GM12891 (cell line): ENCODE data around the gene IRF8.

Experiments
- DNase-seq: peaks from one replicate; pipeline ENCODE4 v3.0.0; 2011; ENCODE audit warnings: low spot score; ENCODE audit not compliant: insufficient read length
- FAIRE-seq: peaks from 2 replicates; lab custom pipeline; 2011; peaks lifted over from hg19 to GRCh38; lab: Jason Lieb, UNC
- PAX5 ChIP-seq: IDR thresholded peaks from 2 replicates; pipeline ENCODE4 v1.6.1; 2011; ENCODE audit warnings: low read length, moderate library complexity, mild to moderate bottlenecking; ENCODE audit not compliant: insufficient read depth, severe bottlenecking
- POLR2A ChIP-seq: IDR thresholded peaks from 2 replicates; pipeline ENCODE4 v1.6.1; 2011; ENCODE audit warnings: low read depth, low read length, control low read depth
- POLR2AphosphoS5 ChIP-seq: IDR thresholded peaks from 2 replicates; pipeline ENCODE4 v1.6.1; 2011; ENCODE audit warnings: low read depth, low read length, control low read depth
- POU2F2 ChIP-seq: IDR thresholded peaks from 2 replicates; pipeline ENCODE4 v1.6.1; 2011; ENCODE audit warnings: low read depth, mild to moderate bottlenecking, control low read depth, low read length, moderate library complexity
- SPI1 ChIP-seq: IDR thresholded peaks from 2 replicates; pipeline ENCODE4 v1.6.1; 2011; ENCODE audit warnings: low read depth, low read length, control low read depth
- TAF1 ChIP-seq: IDR thresholded peaks from 2 replicates; pipeline ENCODE4 v1.6.1; 2011; ENCODE audit warnings: low read depth, low read length, control low read depth

IRF8 gene

GRCh38 chr16:85879975-85880831 is 18.8 kb upstream of the IRF8 start:
- peak; percentile 54 for FAIRE-seq
- peak; percentile 59 for TF ChIP-seq SPI1
- no peak for TF ChIP-seq POLR2A
- TF ChIP-seq PAX5, result no peak
- no peak for TF ChIP-seq TAF1
- no peak for TF ChIP-seq POLR2AphosphoS5
- no peak; the same call in 1 of the 2 replicates for TF ChIP-seq POU2F2
- DNase-seq, result no peak

DNA sequence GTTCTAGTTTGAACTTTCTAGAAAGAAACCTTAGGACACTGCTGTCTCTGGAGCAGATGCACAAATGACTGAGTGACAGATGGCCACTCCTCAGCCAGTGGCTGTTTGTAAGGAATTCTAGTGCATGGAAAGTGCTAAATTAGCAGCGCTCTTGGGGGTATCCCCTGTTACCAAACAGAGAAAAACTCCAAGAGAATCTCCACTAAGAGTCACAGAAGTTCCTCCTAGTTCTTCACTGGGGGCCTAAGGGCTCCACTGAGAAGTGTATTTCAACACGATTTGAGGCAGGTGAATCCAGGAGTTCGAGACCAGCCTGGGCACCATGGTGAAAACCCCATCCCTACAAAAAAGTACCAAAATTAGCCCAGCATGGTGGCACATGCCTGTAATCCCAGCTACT is 18.1 kb upstream of the IRF8 start:
- no peak for TF ChIP-seq POLR2AphosphoS5
- no peak for TF ChIP-seq SPI1
- no peak for TF ChIP-seq PAX5
- TF ChIP-seq TAF1, result no peak
- TF ChIP-seq POU2F2, result no peak
- no peak for TF ChIP-seq POLR2A
- FAIRE-seq (no peak), DNase-seq (no peak)

GRCh38 chr16:85881436-85881835 is 17.5 kb upstream of the IRF8 start:
- DNase-seq, result no peak
- TF ChIP-seq POLR2A (no peak), PAX5 (no peak), POU2F2 (no peak), SPI1 (no peak), POLR2AphosphoS5 (no peak), TAF1 (no peak)
- FAIRE-seq, result no peak

- no peak for DNase-seq
- TF ChIP-seq POLR2AphosphoS5, result no peak
- TF ChIP-seq PAX5, result no peak
- TF ChIP-seq SPI1, result peak; percentile 57
- FAIRE-seq, result peak; percentile 16
Measured at GRCh38 chr16:85882181-85882810, 16.7 kb upstream of the IRF8 start.

DNA sequence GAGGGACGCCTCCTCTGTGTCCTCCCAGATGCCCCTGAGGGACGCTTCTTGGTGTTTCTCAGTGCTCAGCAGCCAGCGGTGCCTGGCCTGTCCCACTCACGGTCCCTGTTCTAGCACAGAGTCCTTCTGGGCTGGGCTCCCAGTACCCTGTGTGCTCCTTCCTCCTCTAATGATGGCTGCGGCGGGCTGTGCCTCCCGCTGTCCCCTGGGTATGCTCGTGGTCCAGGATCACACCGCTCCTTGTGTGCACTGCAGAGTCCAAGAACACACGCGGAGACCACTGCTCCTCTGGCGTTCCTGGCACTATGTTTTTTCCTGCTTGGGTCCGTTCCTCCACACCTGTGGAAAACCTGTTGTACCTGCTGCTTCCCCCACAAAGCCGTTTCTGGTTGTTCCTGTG is 15.1 kb upstream of the IRF8 start:
- TF ChIP-seq SPI1 (no peak), POLR2AphosphoS5 (no peak), POU2F2 (no peak), PAX5 (no peak), POLR2A (no peak)
- no peak for FAIRE-seq
- no peak for DNase-seq

DNA sequence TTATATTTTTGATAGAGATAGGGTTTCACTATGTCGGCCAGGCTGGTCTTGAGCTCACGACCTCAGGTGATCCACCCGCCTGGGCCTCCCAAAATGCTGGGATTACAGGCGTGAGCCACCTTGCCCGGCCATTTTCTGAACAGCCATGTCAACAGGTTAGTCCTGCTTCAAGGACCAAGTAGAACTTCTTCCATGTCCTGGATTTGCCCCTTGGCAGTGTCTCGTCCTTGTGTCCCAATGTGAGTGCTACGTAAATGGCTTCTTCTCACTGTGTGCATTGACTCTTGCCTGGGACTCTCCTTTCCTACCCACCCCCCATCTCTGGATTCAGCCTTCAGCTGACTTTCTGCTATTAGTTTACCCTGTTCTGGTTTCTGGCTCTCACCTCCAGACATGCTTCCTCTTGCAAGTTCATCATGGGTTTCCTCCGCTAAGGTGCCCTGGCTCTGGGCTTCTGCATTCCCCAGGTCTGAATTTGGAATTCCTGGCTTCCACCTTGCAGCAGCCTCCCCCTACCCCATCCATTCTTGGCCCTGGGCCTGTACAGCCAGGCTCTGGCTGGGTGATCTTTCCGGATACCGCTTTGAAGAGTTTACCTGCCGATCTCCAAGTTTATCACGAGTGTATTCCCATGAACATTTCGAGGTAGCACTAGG is 14.0 kb upstream of the IRF8 start:
- no peak for TF ChIP-seq TAF1
- TF ChIP-seq POLR2AphosphoS5, result no peak
- TF ChIP-seq PAX5, result no peak
- no peak for TF ChIP-seq SPI1
- no peak for TF ChIP-seq POLR2A
- TF ChIP-seq POU2F2, result no peak
- no peak for FAIRE-seq
- no peak for DNase-seq

DNA sequence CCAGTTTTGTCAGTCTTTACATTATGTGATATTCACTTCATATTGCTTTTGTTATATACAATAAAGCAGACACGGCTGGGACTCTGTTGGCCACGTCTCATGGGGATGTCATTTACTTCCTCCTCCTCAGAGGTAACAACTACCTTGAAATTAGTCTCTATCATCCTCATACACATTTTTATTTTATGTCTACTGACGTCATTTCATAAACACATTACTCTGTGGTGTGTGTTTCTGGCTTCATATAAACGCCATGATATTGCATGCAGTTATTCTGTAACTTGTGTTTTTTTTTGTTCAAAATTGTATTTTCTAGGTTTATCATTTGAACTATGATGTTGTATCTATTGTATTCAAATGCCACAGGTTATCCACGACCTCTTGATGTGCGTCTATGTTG is 13.4 kb upstream of the IRF8 start:
- FAIRE-seq (no peak), DNase-seq (no peak)

DNA sequence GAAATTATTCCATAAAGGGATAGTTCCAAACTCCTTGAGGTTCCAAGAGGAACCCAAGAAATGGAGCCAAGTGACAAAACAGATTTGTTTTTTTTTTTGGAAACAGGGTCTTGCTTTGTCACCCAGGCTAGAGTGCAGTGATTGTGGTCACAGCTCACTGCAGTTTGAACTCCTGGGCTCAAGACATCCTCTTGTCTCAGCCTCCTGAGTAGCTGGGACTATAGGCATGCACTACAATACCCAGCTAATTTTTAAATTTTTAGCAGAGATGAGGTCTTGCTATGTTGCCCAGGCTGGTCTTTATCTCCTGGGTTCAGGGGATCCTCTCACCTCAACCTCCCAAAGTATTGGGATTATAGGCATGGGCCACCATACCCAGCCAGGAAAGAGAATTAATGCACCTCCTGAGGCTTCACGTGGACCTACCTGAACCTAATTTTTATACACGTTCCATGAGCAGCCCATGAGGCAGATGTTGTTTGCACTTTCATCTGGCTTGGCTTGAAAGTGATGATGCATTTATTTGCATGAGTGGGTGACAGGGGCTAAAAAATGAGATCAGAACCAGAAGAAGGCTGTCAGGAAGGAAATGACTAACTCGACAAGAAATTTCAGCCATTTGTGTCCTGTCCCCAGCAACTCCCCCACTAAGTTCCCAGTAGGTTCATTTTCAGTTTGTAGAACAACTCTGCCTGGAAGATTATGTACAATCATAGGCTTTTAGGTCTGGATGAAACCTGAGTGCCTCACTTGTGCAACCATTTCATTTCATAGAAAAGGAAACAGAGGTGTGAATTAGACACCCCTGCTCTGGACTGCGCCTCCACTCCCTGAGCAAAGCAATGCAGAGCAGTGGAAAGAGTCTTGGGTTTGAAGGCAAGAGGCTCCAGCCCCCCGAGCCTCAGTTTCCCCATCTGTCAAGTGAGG is 10.3 kb upstream of the IRF8 start:
- TF ChIP-seq POU2F2 (peak; percentile 98), SPI1 (peak; percentile 43; the same call in 1 of the 2 replicates), POLR2A (no peak), PAX5 (no peak), POLR2AphosphoS5 (no peak), TAF1 (no peak)
- FAIRE-seq (peak; percentile 93), DNase-seq (peak; percentile 60)

More for the DNA sequence above, 13.4 kb upstream of the IRF8 start:
- TF ChIP-seq SPI1 (no peak), POLR2AphosphoS5 (no peak), PAX5 (no peak), POLR2A (no peak), TAF1 (no peak), POU2F2 (no peak)
